Endodermal cell (in vitro differentiated cells): ENCODE measurements around the gene ZNF446. TPM values are rescaled to one million over a fixed set of nuclear protein-coding genes. Genes with fewer than 3 reads are reported as not detected.
A peak's percentile ranks its signal among the peaks of the same experiment; 100 is the strongest.
"Not testable (repeated sequence)": the region's sequence is repeated elsewhere in the genome, so short reads cannot be mapped to it uniquely, and the experiment has no call there.

Experiments used
- DNase-seq: peaks from one replicate; pipeline ENCODE4 v3.0.0-alpha.2; 2017
- H3K27ac ChIP-seq: 2 replicates; pipeline ENCODE4 v1.5.1; 2013; ENCODE audit warnings: mild to moderate bottlenecking, low read depth, low read length, moderate library complexity
- H3K27me3 ChIP-seq: 2 replicates; pipeline ENCODE4 v1.6.1; 2013; ENCODE audit warnings: mild to moderate bottlenecking, low read length, moderate library complexity; ENCODE audit not compliant: insufficient read depth, control insufficient read depth, poor library complexity, severe bottlenecking
- H3K36me3 ChIP-seq: 2 replicates; pipeline ENCODE4 v1.7.0; 2013; ENCODE audit warnings: mild to moderate bottlenecking, low read length, moderate library complexity; ENCODE audit not compliant: control insufficient read depth, insufficient read depth
- H3K4me1 ChIP-seq: one replicate; pipeline ENCODE4 v1.7.0; 2013; ENCODE audit warnings: low read length; ENCODE audit not compliant: control insufficient read depth, insufficient read depth
- H3K4me3 ChIP-seq: 2 replicates; pipeline ENCODE4 v1.5.1; 2013; ENCODE audit warnings: mild to moderate bottlenecking, low read length, moderate library complexity
- H3K9ac ChIP-seq: 2 replicates; pipeline ENCODE4 v1.6.1; 2013; ENCODE audit warnings: mild to moderate bottlenecking, low read length, moderate library complexity; ENCODE audit not compliant: poor library complexity, severe bottlenecking; ENCODE audit errors: extremely low read depth
- H3K9me3 ChIP-seq: 2 replicates; pipeline ENCODE4 v1.6.1; 2013; ENCODE audit warnings: mild to moderate bottlenecking, low read length, moderate library complexity; ENCODE audit not compliant: control insufficient read depth
- H3K27ac Mint-ChIP-seq: 2 replicates; pipeline ENCODE4 v1.8.0; 2020; ENCODE audit warnings: mixed read lengths
- H3K27me3 Mint-ChIP-seq: 2 replicates; pipeline ENCODE4 v1.8.0; 2021; ENCODE audit warnings: mild to moderate bottlenecking, mixed read lengths; ENCODE audit not compliant: insufficient read depth
- H3K36me3 Mint-ChIP-seq: 2 replicates; pipeline ENCODE4 v1.8.0; 2020; ENCODE audit warnings: low read depth, mixed read lengths
- H3K4me1 Mint-ChIP-seq: 2 replicates; pipeline ENCODE4 v1.8.0; 2020; ENCODE audit warnings: mixed read lengths
- H3K4me3 Mint-ChIP-seq: 2 replicates; pipeline ENCODE4 v1.8.0; 2020; ENCODE audit warnings: mild to moderate bottlenecking, moderate library complexity, mixed read lengths
- H3K9me3 Mint-ChIP-seq: 2 replicates; pipeline ENCODE4 v1.8.0; 2020; ENCODE audit warnings: mild to moderate bottlenecking, mixed read lengths
- CTCF ChIP-seq: fragments of 200-600 bp; sonication (generic); conservative IDR thresholded peaks from 2 replicates; pipeline ENCODE4 v1.5.0; 2021; ENCODE audit warnings: antibody characterized with exemption, mild to moderate bottlenecking
- WGBS, 2 experiments: methylation state at CpG; one replicate each; pipeline versions ENCODE4 v1.1.5 to v1.1.7; 2013; ENCODE audit warnings: missing lambda C conversion rate in 2 of 2, mixed read lengths in 1 of 2; ENCODE audit not compliant: insufficient coverage in 1 of 2, insufficient read length in 1 of 2; 5-methylcytosine and 5-hydroxymethylcytosine counted together
- total RNA-seq, 2 donors: library from RNA; stranded (reverse); fragmentation: NEBNext Ultra II Directional in 1 of 2; extraction: Animal tissue kit (Norgen Biotek cat#: 25700) in 1 of 2; gene quantifications; 2 replicates in 1 of 2; 3 replicates in 1 of 2; pipeline ENCODE4 v1.2.1, GENCODE V29; 2021

ZNF446 gene
- total RNA-seq, 2 donors from 2014 or later = 10.4 to 10.7 TPM

GRCh38 chr19:58468216-58468839 lies 7.8 kb upstream of the ZNF446 start:
- peaks cover 16% of the 10 kb centered on the region for H3K27me3 Mint-ChIP-seq
- Histone ChIP-seq H3K4me1 (no peaks in the 10 kb centered on the region), H3K4me3 (peak overlapping the region; percentile 77), H3K36me3 (peaks cover 16% of the 10 kb centered on the region), H3K27me3 (peaks cover 9% of the 10 kb centered on the region), H3K9me3 (no peaks in the 10 kb centered on the region), H3K9ac (no peak overlapping the region), H3K27ac (no peak overlapping the region)
- WGBS, 2 experiments = 67 to 72% methylated on average over 4 to 5 of the region's 5 CpGs
- peak overlapping the region; percentile 58 for H3K27ac Mint-ChIP-seq
- peaks cover 19% of the 10 kb centered on the region for H3K36me3 Mint-ChIP-seq
- TF ChIP-seq CTCF = no peak
- peak overlapping the region; percentile 67 for H3K4me3 Mint-ChIP-seq
- no peaks in the 10 kb centered on the region for H3K9me3 Mint-ChIP-seq
- DNase-seq = no peak
- H3K4me1 Mint-ChIP-seq = peaks cover 11% of the 10 kb centered on the region

- no peaks in the 10 kb centered on the region for H3K9me3 ChIP-seq
- DNase-seq = no peak
- TF ChIP-seq CTCF = no peak
- Mint-ChIP-seq H3K36me3 (peaks cover 19% of the 10 kb centered on the region), H3K27ac (no peak overlapping the region), H3K4me3 (peak overlapping the region; percentile 67), H3K27me3 (peaks cover 14% of the 10 kb centered on the region), H3K4me1 (peaks cover 11% of the 10 kb centered on the region), H3K9me3 (no peaks in the 10 kb centered on the region)
- H3K4me3 ChIP-seq = no peak overlapping the region
- no peak overlapping the region for H3K27ac ChIP-seq
- 96 to 97% methylated on average over 9 to 17 of the region's 17 CpGs for WGBS, 2 experiments
- no peak overlapping the region for H3K9ac ChIP-seq
- peaks cover 25% of the 10 kb centered on the region for H3K36me3 ChIP-seq
- H3K4me1 ChIP-seq = no peaks in the 10 kb centered on the region
- H3K27me3 ChIP-seq = peaks cover 9% of the 10 kb centered on the region
These were observed 6.7 kb upstream of the ZNF446 start for GRCh38 chr19:58469241-58470013.

GRCh38 chr19:58470837-58471543 lies 5.2 kb upstream of the ZNF446 start:
- not testable (repeated sequence) for H3K9ac ChIP-seq, H3K27me3 ChIP-seq, H3K9me3 Mint-ChIP-seq, H3K9me3 ChIP-seq, H3K27ac Mint-ChIP-seq, H3K4me1 ChIP-seq, H3K27me3 Mint-ChIP-seq, DNase-seq, H3K4me3 ChIP-seq, H3K27ac ChIP-seq, H3K4me3 Mint-ChIP-seq
- Mint-ChIP-seq H3K4me1 (peaks cover 15% of the 10 kb centered on the region), H3K36me3 (peaks cover 19% of the 10 kb centered on the region)
- WGBS, 2 experiments = 95 to 100% methylated on average over 5 to 25 of the region's 53 CpGs
- peaks cover 25% of the 10 kb centered on the region for H3K36me3 ChIP-seq
